HepG2 (cell line): Measurements from ENCODE around the gene KIF2B.
A peak's percentile ranks its signal among the peaks of the same experiment; 100 is the strongest.
"Not testable (repeated sequence)": the region's sequence is repeated elsewhere in the genome, so short reads cannot be mapped to it uniquely, and the experiment has no call there.

ENCODE experiments used
- ASH2L ChIP-seq: fragments of 300-600, 200-600 bp; sonication (generic); IDR thresholded peaks from 2 replicates; pipeline ENCODE4 v1.7.0; 2017; ENCODE audit warnings: low read depth, mild to moderate bottlenecking, moderate library complexity, mixed read lengths, low read length; ENCODE audit not compliant: insufficient read length
- CBX5 ChIP-seq: sonication (generic); formaldehyde crosslinking; IDR thresholded peaks from 2 replicates; pipeline ENCODE4 v1.4.0; 2020; ENCODE audit warnings: missing genetic modification reagents, borderline replicate concordance
- CTCF ChIP-seq: sonication (generic); formaldehyde crosslinking; IDR thresholded peaks from 2 replicates; pipeline ENCODE4 v1.5.0; 2020; ENCODE audit warnings: mild to moderate bottlenecking, missing genetic modification reagents, moderate library complexity
- EP300 ChIP-seq, 3 experiments: sonication (generic) in 1 of 3; formaldehyde crosslinking in 1 of 3; IDR thresholded peaks; 2 replicates each; pipeline versions ENCODE4 v1.5.1 to v1.6.1; 2011 to 2020; ENCODE audit warnings: low read depth in 2 of 3, low read length in 2 of 3, borderline replicate concordance in 1 of 3, improper control_type of control experiment in 1 of 3, mild to moderate bottlenecking in 1 of 3, missing genetic modification reagents in 1 of 3, moderate library complexity in 1 of 3
- HMG20B ChIP-seq: conservative IDR thresholded peaks from 2 replicates; pipeline ENCODE4 v1.6.1; 2016; ENCODE audit warnings: missing genetic modification reagents, missing compliant biosample characterization
- MAZ ChIP-seq, 2 experiments: sonication (generic) in 1 of 2; formaldehyde crosslinking in 1 of 2; IDR thresholded peaks; 2 replicates each; pipeline versions ENCODE4 v1.5.0 to v1.6.1; 2012 to 2020; ENCODE audit warnings: low read depth in 2 of 2, mild to moderate bottlenecking in 2 of 2, borderline replicate concordance in 1 of 2, improper control_type of control experiment in 1 of 2, low read length in 1 of 2, missing genetic modification reagents in 1 of 2, moderate library complexity in 1 of 2
- NR2C2 ChIP-seq: sonication (generic); formaldehyde crosslinking; IDR thresholded peaks from 2 replicates; pipeline ENCODE4 v1.4.0; 2020; ENCODE audit warnings: missing genetic modification reagents, mild to moderate bottlenecking, moderate library complexity, borderline replicate concordance
- SP1 ChIP-seq, 2 experiments: fragments of 450-650 bp in 1 of 2; sonication (generic) in 1 of 2; formaldehyde crosslinking in 1 of 2; IDR thresholded peaks; 2 replicates each; pipeline versions ENCODE4 v1.4.0 to v1.6.1; 2016 to 2020; ENCODE audit warnings: missing genetic modification reagents in 1 of 2
- TOE1 ChIP-seq: sonication (generic); formaldehyde crosslinking; IDR thresholded peaks from 2 replicates; pipeline ENCODE4 v1.4.0; 2020; ENCODE audit warnings: mild to moderate bottlenecking, missing genetic modification reagents
- ZNF232 ChIP-seq: sonication (generic); formaldehyde crosslinking; IDR thresholded peaks from 2 replicates; pipeline ENCODE4 v1.4.0; 2020; ENCODE audit warnings: missing genetic modification reagents, borderline replicate concordance
- ZNF24 ChIP-seq: fragments of 450-650 bp; IDR thresholded peaks from 2 replicates; pipeline ENCODE4 v1.6.1; 2017; ENCODE audit warnings: antibody characterized with exemption, mild to moderate bottlenecking
- TF ChIP-seq, protein P1 (sequence below): sonication (generic); formaldehyde crosslinking; IDR thresholded peaks from 2 replicates; pipeline ENCODE4 v1.5.0; 2020; ENCODE audit warnings: missing genetic modification reagents
- TF ChIP-seq, protein P2 (sequence below): IDR thresholded peaks from 2 replicates; pipeline ENCODE4 v1.6.1; 2018; ENCODE audit warnings: missing genetic modification reagents

GRCh38 chr17:53871128-53871527, 48.4 kb downstream of the KIF2B start:
- not testable (repeated sequence) for TF ChIP-seq EP300 (IDR thresholded peaks at IDR 0.05; ENCODE audit: low read depth in 2 of 2, low read length in 2 of 2); EP300 (CRISPR knock-in tag; IDR thresholded peaks at IDR 0.05; ENCODE audit: borderline replicate concordance); ZNF232 (CRISPR knock-in tag); SP1 (IDR thresholded peaks at IDR 0.05); SP1 (CRISPR knock-in tag; IDR thresholded peaks at IDR 0.05); NR2C2 (CRISPR knock-in tag); ZNF24; MAZ (IDR thresholded peaks at IDR 0.05; ENCODE audit: borderline replicate concordance, low read depth, low read length); MAZ (CRISPR knock-in tag; IDR thresholded peaks at IDR 0.05; ENCODE audit: low read depth); TOE1 (CRISPR knock-in tag); CBX5; HMG20B (CRISPR knock-in tag); ASH2L
- TF ChIP-seq CTCF (CRISPR knock-in tag): peak; percentile 37
- TF ChIP-seq, protein P1, sequence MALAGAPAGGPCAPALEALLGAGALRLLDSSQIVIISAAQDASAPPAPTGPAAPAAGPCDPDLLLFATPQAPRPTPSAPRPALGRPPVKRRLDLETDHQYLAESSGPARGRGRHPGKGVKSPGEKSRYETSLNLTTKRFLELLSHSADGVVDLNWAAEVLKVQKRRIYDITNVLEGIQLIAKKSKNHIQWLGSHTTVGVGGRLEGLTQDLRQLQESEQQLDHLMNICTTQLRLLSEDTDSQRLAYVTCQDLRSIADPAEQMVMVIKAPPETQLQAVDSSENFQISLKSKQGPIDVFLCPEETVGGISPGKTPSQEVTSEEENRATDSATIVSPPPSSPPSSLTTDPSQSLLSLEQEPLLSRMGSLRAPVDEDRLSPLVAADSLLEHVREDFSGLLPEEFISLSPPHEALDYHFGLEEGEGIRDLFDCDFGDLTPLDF (CRISPR knock-in tag): not testable (repeated sequence)
- TF ChIP-seq, protein P2, sequence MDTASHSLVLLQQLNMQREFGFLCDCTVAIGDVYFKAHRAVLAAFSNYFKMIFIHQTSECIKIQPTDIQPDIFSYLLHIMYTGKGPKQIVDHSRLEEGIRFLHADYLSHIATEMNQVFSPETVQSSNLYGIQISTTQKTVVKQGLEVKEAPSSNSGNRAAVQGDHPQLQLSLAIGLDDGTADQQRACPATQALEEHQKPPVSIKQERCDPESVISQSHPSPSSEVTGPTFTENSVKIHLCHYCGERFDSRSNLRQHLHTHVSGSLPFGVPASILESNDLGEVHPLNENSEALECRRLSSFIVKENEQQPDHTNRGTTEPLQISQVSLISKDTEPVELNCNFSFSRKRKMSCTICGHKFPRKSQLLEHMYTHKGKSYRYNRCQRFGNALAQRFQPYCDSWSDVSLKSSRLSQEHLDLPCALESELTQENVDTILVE (CRISPR knock-in tag): not testable (repeated sequence)
